CD4-positive, alpha-beta T cell treated with Interleukin-6 for 4 hours (primary cell): ENCODE results near the gene ZFAND6.
A peak's percentile ranks its signal among the peaks of the same experiment; 100 is the strongest.

ENCODE experiments used
- DNase-seq: peaks from one replicate; pipeline ENCODE4 v3.0.0-alpha.2; 2020; ENCODE audit warnings: mixed read lengths

Gene ZFAND6

DNA sequence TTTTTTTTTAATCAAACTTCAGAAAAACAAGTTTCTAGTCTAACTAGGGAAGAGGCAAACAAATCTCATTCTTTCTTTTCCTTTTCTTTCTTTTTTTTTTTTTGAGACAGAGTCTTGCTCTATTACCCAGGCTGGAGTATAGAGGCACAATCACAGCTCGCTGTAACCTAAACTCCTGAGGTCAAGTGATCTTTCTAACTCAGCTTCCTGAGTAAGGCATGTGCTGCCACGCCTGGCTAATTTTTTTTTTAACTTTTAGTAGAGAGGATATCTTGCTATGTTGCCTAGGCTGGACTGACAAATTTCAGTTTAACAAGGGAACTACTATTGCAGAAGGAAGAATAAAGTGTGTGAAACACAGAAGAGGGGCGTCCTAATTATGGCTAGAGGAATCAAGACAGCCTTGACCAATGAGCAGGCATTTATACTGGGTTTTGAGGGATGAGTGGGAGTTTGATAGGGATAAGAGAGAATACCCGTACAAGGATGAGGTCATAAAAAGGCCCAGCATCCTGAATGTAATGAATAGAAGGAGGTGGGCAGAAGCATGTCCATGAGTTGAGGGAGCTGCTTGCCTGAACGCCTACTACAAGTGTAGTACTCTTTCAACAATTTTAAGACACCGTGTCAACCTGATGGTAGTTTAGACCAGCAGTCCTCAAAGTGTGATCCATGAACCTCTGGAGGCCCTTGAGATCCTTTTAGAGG lies 6.7 kb upstream of the ZFAND6 start:
- no peak for DNase-seq

DNA sequence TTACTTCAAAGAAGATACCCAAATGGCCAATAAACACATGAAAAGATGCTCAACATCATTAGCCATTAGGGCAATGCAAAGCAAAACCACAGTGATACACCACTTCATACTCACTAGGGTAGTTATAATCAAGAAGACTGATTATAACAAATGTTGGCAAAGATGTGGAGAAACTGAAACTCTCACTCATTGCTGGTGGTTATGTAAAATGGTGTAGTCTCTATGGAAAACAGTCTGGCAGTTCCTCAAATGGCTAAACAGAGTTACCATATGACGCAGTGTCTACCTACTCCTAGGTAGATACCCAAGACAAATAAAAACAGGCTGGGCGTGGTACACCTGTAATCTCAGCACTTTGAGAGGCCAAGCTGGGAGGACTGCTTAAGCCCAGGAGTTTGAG lies 3.5 kb upstream of the ZFAND6 start:
- no peak for DNase-seq

DNA sequence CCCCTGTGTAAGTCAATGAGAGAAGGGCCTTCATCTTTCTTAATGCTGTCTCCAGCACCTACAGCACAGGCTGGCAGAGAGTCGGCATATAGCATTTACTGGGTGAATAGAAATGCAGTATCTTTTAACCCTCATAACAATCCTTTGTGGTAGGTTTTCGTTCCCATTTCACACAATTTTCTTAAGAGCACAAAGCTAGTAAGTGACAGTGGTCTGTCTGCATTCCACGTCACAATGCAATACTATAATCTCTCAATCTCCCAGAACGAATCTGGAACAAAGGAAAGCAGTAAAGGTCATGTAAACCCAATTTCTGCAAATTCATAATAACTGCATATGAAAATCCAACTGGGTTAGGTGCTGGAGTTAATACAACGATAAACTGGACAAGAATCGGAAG lies 1.4 kb upstream of the ZFAND6 start:
- DNase-seq = no peak

DNA sequence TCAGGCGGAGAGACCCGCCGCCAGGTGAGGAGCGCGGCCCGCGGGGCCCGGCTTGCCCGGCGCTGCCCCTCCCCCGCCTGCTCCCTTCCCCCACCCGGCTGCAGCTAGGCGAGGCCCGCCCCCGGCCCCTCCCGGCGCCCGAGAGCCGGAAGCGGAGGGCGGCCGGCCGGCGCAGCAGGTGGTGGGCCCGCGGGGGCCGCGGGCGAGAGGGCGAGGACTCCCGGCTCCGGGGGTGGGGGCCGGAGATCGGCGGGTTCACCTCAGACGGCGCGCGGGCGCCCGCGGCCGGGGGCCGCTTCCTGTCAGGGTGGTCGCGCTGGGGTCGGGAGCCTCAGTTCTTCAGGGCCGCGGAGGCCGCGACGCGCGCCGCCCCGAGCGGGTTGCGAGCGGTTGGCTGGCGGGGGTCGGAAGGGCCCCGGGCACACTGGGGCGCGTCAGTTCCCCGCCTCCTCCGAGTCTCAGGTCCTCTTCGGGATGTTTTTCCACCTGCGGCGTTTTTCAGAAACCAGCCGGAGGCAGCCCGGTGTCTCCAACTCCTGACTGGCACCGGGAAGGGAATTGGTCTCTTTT lies 395 bp downstream of the ZFAND6 start:
- DNase-seq = no peak

DNA sequence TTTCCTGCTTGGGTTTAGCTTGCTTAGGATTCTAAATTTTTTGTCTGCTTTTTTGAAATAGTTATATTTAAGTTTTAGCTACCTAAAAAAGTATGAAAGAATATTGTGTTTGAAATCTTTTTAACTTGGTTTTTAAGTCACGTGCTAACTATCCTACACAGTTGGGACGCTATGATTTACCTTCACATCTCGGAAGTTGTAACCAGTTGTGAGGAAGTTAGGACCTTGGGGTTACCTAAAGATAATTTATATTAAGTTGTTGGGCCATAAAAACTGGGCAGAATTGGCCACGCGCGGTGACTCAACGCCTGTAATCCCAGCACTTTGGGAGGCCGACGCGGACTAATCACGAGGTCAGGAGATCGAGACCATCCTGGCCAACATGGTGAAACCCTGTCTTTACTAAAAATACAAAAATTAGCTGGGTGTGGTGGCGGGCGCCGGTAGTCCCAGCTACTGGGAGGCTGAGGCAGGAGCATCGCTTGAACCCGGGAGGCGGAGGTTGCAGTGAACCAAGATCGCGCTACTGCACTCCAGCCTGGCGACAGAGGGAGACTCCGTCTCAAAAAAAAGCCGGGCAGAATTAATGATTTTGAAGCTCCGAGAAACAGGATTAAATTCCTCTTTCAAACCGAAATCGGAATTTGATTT lies 1.0 kb downstream of the ZFAND6 start:
- DNase-seq = peak; percentile 16

DNA sequence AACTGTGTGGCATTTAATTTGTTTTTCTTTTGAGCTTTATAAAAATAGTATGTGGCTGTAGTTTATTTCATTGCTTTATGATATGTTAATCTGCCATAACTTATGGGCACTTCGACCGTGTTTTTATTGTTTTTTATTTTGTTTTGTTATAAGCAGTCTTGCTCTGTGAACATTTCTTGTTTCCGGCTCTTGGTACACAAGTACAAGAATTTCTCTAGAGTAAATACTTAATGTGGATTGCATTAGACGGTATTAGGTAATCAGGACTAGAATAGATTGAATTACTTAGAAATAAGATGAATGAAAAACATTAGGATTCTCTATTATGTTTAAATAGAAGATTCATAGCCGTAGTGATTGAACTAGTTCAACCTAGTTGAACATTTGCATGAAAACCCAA lies 2.1 kb downstream of the ZFAND6 start:
- no peak for DNase-seq

DNA sequence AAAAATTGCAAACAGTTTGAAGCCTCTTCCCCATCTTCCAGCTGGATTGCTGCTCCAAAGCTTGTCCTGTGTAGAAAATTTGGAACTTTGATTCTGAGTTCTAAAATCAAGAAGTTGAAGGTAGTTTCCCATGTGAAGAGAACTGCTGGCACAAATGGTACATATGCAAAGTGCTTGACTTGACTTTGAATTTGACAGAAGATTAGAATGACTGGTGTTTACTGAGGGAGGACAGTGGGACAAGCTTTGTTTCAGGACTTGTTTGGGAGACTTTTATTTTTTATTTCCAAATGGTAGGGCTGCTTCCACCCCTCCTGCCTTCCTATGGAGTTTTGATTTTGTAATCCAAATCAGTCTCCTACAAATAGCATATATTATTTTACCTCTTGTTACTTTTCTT lies 7.4 kb downstream of the ZFAND6 start:
- DNase-seq = no peak

DNA sequence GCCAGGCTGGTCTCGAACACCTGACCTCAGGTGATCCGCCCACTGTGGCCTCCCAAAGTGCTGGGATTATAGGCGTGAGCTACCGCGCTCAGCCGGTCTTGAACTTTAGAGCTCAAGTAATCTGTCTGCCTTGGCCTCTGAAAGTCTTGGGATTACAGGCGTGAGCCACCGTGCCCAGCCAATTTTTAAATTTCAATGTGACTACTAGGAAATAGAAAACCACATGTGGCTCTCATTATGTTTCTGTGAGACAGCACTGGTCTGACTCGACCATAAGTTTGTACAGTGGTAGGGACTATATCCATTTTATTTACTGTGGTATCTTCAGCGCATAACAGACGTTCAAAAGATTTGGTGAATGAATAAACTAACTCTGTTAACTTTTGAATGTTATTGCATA lies 9.1 kb downstream of the ZFAND6 start:
- DNase-seq = no peak

DNA sequence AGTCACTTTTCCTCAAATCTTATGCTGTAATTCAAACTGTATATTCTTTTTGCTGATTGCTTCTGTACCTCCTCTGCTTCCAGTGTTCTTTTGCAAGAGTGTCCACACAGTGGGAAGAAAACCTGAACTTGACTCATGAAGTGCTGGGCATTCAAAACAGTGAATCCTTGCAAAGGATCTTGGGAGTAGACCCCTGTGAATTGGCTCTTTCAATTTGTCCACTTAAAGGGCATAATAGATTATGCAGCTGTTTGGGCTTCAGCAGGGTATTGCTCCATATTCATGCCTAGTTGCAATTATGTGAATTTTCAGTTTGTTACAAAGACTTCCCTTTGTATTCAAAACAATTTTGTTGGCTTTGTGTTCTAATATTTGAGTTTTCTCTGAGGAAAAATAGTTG lies 11.4 kb downstream of the ZFAND6 start:
- DNase-seq = no peak

DNA sequence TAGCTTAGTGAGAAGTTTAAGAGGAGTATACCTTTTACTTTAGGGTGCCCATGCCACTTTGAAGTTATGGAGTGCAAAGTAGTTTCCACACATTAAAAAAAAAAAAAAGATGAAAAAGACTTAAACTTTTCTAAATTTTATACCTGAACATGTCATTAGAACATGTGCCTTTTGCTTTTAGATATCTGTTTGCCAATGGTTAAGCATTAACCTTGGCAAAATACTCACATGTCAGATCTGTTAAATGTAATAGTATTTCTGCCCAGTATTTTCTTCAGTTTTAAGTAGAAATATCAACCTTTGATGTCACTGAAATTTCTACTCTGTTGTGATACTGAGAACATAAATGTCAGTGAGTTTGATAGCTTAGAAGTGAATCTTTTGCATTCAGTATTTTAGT lies 12.2 kb downstream of the ZFAND6 start:
- no peak for DNase-seq

DNA sequence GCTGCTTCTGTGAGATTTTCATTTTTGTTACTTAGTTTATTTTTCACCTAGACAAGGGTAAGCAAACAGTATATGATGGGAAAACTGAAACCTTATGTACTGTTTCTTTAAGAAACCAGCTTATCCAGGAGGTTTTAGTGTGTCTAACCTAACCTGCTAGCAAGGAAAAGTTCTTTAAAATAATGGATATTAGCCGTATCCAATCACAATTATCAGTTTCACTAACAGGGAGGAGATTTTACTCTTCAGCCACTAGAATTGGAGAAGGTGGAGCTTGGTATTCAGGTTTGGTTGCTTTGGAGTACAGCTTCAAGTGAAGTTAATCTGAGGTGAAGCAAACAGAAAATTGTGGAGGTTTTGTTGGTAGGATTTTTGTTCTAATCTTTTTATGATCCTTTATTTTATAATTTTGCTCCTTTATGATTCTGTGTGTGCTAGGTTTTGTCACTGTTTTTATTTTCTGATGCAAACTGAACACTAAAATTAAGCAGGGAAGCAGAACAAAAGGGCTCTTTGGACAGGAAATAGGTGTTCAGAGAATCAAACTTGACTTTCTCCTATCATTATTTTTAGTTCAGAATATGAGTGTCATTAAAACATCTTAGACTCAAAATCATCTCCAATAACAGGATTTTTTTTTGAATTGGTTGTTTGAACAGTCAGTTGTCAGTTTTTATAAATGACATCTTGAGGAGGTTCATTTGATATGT lies 13.0 kb downstream of the ZFAND6 start:
- peak; percentile 14 for DNase-seq

DNA sequence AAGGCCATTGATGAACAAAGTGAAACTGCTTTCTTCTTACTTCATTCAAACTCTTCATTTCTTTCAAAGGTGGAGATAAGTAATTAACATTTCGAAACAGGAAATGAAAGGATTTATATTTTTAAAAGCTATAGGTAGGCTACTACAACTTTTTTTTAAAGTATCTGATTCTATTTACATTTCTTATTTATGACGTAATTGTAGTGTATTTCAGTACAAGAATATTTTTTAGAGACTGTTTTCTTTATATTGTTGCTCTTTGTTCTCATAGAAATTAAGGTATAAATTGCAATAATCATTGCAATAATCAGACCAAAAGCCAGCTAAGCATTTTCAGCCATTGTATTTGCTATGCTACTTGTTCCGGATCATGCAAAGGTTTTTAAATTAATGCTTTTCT lies 13.7 kb downstream of the ZFAND6 start:
- no peak for DNase-seq

DNA sequence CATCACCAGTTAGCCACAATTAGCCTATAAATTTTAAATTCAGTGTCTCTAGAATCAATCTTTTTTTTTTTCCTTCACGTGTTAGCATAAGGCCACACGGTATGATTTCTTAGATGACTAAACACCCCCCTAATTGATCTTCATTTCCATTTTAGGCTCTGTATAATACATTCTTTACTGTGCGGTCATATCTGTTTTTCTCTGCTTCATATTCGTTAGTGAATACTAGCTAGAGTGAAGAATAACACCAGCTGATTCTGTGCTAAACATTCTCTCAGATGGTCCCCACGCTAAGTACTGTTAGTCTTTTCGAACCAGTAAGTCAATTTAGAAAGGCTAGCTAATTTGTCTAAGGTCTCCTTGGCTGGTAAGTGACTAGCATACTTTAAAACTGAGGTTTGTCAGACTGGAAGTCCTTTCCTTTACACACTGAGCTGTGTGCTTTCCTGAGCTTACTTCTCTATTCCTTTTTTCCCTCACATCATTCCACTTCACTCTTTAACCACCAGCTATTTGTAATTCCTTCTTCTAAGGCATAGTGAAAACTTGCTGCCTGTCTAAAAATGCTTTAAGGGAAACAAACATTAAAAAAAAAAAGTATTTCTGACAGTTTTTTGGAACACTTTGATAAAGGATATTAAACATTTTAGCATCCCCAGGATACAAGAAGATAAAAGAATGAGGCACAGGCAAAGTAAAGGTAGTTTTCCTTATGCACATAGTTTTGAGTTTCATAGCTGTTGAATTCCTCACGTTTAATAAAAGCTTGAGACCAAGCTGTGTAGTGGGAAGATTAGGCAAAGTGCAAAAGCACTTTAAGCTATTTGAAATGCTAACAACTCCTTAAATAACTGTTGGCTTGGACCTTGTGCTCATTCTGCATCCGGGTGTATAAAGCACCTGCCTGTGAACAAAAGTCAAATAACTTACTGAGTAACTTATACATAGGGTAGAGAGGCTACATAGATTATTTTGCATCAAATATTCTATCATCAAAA lies 17.1 kb downstream of the ZFAND6 start:
- DNase-seq = no peak

DNA sequence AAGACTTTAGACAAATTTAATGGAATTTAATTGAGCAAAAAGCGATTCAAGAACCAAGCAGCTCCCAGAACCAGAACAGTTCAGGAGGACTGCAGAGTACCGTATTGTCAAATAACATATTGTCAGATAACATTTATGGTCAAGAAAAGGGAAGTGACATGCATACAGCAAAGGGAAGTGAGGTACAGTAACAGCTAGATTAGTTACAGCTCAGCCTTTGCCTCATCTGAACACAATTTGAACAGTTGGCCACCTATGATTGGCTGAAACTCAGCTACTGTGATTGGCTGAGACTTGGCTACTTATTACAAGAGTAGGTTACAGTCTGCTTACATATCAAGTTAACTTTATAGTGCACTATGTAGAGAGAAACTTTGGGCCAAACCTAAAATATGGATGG lies 21.9 kb downstream of the ZFAND6 start:
- DNase-seq = no peak

DNA sequence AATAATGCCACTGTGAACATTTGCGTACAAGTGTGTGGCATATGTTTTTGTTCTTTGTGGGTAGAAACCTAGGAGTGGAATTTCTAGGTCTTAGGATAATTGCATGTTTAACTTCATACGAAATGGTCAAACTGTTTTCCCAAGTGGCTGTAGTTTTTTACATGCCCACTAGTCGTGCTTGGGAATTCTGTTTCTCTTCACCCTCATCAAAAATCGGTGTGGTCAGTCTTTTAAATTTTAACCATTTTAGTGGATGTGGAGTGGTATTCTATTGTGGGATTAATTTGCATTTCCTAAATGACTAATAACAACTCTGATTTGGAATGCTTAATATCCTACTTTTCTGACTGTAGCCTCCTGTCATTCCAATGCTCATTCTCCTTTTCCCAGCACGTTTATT lies 27.6 kb downstream of the ZFAND6 start:
- no peak for DNase-seq

DNA sequence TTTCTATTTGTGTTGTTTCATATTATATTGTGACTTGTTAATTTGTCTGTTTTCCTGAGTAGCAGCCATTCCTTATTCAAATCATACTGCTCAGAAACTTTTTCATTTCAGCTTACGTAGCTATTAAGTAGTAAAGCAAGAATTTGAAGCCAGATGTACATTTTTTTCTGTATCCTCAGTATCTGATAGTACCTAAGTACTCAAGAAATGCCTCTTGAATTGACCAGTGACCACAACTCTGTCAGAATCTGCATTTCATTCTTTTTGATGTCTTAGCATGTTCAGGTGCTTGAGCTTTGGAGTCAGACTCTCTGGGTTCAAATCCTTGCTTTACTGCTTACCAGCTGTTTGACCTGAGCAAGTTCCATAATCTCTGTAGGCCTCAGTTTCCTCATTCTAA lies 30.6 kb downstream of the ZFAND6 start:
- no peak for DNase-seq

DNA sequence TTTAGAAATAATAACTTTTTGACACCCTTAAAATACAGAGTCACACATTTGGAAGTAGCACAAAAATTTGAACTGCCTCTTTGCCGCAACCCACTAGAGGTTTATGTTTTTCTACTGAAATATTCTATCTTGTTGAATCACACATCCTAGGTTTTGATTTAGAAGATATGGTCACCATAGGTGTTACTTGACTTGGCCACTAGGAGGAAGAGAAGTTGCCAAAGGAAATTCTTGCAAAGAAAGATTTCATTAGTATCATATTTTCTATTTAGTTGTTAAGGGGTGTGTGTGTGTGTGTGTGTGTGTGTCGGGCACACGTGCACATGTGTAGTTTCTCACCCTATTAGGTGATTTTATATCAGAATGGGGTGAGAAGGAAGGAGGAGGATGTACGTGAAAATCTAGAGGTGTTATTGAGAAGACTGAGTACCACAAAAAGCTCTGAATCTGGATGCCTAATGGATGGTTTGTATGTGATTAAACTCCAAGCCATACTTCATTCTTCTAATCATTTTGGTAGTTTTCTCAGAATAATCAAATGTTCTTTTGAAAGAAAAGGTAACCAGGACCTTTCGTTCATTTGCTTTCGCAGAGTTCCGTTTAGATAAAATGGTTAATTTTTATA lies 31.5 kb downstream of the ZFAND6 start:
- no peak for DNase-seq

DNA sequence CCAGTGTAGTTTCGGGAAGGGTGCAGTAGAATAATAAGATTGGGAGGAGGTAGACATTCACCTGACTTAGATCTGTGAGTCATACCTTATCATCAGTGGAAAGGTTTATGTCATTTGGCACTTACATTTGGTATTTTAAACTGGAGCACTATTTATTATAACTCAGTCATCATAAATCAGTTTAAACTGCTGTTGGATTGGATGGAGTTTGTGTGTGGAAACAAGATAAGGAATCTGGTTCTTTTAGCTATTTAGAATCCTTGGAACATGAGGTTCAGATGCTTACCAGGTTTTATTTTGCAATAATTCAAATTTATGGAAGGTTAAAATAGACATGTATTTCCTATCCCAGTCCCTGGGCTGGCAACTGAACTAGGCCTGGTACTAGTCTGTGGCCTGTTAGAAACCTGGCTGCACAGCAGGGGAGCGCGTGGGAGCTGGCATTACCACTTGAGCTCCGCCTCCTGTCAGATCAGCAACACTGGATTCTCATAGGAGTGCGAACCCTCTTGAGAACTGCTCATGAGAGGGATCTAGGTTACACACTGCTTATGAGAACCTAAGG lies 34.5 kb downstream of the ZFAND6 start:
- DNase-seq = no peak

DNA sequence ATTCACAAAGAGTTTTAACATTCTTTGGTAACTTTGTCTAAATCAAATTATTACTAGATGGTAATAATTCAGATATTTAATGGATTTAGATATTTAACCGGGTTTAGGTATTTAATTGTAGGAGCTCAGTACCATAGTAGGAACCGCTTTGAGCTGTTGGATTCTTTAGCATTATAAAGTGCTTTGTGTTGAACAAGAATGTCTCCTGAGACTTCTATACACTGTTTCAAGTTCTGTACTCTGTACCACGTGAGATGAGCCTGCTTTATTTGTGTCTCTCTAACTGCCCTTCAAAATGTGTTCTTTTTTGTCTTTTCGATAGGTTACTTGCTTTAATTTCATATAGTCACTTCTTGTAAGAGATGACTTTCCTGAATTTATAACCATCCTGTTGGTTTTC lies 36.0 kb downstream of the ZFAND6 start:
- DNase-seq = no peak

DNA sequence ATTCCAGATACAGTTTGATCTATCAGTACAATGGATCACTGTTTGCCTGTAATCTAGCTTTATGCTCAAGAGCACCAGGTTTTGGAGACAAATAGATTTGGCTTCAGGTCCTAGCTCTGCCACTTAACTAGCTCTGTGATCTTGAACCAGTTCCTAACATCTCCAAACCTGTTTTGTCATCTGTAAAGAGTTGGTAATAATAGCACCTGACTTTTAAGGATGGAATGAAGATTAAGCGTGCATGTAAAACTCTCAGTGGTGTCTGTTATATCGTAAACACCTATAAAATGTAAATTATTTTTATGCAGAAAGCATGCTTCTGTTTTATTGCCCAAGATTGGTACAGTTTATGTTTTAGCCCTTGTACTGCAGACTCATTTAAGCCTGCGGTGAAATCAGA lies 36.5 kb downstream of the ZFAND6 start:
- no peak for DNase-seq

DNA sequence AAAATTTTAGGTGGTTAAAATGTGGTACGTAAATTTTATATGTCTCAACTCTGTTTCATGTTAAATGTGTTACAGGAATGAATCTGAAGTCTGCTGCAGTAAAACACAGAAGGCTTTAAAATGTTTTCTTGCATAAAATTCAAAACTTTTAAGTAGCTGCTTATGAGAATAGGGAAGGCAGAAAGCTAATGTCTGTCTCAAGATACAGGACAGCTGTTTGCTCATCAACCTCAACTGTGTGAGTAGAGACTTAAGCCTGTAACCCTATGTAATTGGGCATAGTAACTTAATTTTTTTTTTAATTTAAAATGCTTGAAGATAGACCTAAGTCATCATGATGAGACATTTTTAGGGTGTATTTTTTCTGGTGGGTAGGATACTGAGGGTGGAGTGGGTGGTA lies 38.9 kb downstream of the ZFAND6 start:
- no peak for DNase-seq

DNA sequence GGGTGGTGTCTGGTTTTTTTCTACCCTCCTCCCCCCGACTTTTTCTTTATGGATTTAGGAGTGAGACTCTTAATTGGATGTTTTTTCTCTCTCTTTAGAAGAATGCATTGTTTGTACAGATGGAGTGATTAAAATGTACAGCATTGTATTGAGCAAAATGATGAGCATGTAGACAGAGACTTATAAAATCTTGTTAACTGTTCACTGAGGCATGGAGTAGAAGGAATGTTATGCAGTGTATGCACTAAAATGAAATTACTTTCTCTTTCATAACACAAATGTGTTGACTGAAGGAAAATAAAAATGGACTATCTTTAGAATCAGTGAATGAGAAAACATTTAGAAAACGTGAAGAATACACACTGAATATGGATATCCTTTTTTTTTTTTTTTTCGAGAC lies 39.8 kb downstream of the ZFAND6 start:
- DNase-seq = no peak
